Measurements from ENCODE around the gene SLC13A3.
"Not testable (repeated sequence)": the region's sequence is repeated elsewhere in the genome, so short reads cannot be mapped to it uniquely, and the experiment has no call there.

Gene SLC13A3

GRCh38 chr20:46689082-46689753, 38.0 kb upstream of the SLC13A3 start, which contains the start of gene TP53RK:
Gene TP53RK (minus strand): TSS chr20:46689444. CDS start chr20:46689414, 30 bp downstream.
- DNase-seq (ENCODE audit: low read depth in 1 of 2, low spot score in 1 of 2) = peak; percentile 98 to 100
- no peak for TF ChIP-seq JUND (IDR thresholded peaks at IDR 0.05; ENCODE audit: low read depth)
- in situ Hi-C loops (cut with HindIII; ENCODE audit: low pct_unique_long_range_greater_than_20kb, low sequenced_read_pairs) = no loop called here

DNA sequence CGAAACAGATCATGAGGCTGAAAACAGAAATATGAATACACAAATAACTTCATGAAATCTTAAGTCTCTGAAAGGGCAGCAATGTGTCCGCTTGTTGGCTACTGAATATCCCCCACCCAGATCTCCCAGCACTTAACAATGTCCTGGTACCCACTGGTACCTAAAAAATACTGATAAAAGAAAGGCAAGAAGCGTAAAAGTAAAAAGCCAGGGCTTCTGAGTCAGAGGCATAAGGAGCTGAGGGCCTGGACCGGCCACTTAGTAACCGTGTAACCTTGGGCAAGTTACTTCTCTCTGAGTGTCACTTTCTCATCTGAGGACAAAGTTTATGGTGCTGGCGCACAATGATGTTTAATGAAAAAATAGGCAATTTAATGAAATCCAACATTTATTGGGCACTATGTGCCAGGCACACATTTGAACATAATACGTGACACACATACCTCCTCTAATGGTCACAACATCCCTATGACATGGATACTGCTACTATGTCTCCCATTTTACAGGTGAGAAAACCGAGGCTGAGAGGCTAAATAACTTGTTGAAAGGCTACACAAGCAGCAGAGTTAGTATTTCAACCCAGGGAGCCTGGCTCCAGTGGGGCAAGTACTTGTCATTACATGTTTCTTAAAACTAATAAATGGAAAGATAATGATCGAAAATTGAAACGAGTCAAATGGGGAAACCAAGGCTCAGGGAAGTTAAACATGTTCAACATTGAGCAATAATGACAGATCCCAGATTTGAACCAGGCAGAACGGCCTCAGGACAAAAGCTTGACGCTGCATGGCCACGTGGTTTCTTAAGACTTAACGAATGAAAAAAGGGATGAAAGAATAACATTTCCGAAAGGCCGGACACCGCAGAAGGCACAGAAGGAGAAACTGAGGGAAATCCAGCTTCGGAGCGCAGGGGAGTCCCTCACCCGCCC, 37.2 kb upstream of the SLC13A3 start:
- TF ChIP-seq JUND (IDR thresholded peaks at IDR 0.05; ENCODE audit: low read depth) = no peak
- in situ Hi-C loops (cut with HindIII; ENCODE audit: low pct_unique_long_range_greater_than_20kb, low sequenced_read_pairs) = no loop called here
- DNase-seq (ENCODE audit: low read depth in 1 of 2, low spot score in 1 of 2) = peak; percentile 43 to 70

DNA sequence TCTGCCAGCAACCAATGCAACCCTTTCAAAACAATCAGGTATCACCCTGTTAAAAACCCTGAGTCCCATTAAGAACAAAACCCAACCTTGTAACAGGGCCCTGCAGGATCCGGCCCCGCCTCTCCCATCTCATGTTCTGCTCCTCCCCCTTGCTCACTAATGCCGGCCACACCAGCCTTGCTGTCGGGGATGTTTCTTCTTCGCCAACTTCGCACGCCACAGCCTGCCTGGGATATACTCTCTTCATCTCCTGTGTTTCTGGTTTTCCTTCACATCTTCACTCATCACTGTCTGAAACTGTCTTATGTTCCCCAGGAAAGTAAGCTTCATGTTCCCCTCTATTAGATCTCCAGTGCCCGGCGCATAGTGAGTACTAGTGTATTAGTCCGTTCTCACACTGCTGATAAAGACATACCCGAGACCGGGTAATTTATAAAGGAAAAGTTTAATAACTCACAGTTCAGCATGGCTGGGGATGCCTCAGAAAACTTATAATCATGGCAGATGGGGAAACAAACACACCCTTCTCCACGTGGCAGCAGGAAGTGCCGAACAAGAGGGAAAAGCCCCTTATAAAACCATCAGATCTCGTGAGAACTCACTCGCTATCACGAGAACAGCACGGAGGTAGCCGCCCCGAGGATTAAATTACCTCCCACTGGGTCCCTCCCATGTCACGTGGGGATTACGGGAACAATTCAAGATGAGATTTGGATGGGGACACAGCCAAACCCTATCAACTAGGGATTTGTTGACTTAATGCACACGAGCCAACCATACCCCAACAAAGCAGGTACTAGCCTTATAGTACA, 32.9 kb upstream of the SLC13A3 start:
- no peak for TF ChIP-seq JUND (IDR thresholded peaks at IDR 0.05; ENCODE audit: low read depth)
- in situ Hi-C loops (cut with HindIII; ENCODE audit: low pct_unique_long_range_greater_than_20kb, low sequenced_read_pairs) = no loop called here
- peak; percentile 72 to 86 for DNase-seq (ENCODE audit: low read depth in 1 of 2, low spot score in 1 of 2)

GRCh38 chr20:46683668-46683938, 32.3 kb upstream of the SLC13A3 start:
- in situ Hi-C loops (cut with HindIII; ENCODE audit: low pct_unique_long_range_greater_than_20kb, low sequenced_read_pairs) = no loop called here
- no peak for TF ChIP-seq JUND (IDR thresholded peaks at IDR 0.05; ENCODE audit: low read depth)
- DNase-seq (ENCODE audit: low read depth in 1 of 2, low spot score in 1 of 2) = no peak

GRCh38 chr20:46683011-46683667, 31.9 kb upstream of the SLC13A3 start:
- no peak for TF ChIP-seq JUND (IDR thresholded peaks at IDR 0.05; ENCODE audit: low read depth)
- no peak for DNase-seq (ENCODE audit: low read depth in 1 of 2, low spot score in 1 of 2)
- in situ Hi-C loops (cut with HindIII; ENCODE audit: low pct_unique_long_range_greater_than_20kb, low sequenced_read_pairs) = no loop called here

GRCh38 chr20:46682063-46682821, 31.0 kb upstream of the SLC13A3 start:
- in situ Hi-C loops (cut with HindIII; ENCODE audit: low pct_unique_long_range_greater_than_20kb, low sequenced_read_pairs) = no loop called here
- TF ChIP-seq JUND (IDR thresholded peaks at IDR 0.05; ENCODE audit: low read depth) = no peak
- peak in 1 of 2 experiments; percentile 20 for DNase-seq (ENCODE audit: low read depth in 1 of 2, low spot score in 1 of 2)

DNA sequence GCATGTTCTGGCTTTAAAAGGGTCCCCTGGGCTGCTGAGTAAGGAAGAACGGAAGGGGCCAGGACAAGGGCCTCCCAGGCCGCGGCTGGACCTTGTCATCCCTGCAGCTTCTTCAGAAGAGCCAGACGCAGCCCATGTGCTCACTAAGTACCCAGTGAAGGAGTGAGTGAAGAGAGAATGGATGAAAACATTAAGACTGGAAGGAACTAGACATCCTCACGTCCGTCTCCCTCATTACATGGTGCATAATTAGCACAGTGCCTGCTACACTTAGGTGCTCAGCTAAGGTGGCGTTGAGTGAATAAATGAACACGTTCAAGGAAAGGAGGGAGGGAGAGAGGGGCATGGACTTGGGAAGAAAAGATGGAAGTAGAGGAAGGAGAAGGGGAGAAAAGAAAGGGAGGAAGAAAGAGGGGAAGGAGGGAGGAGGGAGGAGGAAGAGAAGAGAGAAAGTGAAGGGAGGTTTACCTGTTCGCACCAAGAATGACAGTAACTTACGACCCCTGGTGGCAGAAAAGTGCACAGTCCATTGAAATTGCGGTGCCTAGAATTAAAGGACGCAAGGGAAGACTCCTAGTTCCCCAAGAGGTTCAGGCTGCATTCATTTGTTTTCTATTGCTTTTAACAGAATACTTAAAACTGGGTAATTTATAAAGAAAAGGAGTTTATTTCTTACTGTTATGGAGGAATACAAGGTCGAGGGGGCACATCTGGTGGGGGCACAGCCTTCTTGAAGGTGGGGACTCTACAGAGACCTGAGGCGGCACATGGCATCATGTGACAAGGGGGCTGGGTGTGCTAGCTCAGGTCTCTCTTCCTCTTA, 30.0 kb upstream of the SLC13A3 start:
- no peak for TF ChIP-seq JUND (IDR thresholded peaks at IDR 0.05; ENCODE audit: low read depth)
- in situ Hi-C loops (cut with HindIII; ENCODE audit: low pct_unique_long_range_greater_than_20kb, low sequenced_read_pairs) = no loop called here
- peak; percentile 54 to 88 for DNase-seq (ENCODE audit: low read depth in 1 of 2, low spot score in 1 of 2)

DNA sequence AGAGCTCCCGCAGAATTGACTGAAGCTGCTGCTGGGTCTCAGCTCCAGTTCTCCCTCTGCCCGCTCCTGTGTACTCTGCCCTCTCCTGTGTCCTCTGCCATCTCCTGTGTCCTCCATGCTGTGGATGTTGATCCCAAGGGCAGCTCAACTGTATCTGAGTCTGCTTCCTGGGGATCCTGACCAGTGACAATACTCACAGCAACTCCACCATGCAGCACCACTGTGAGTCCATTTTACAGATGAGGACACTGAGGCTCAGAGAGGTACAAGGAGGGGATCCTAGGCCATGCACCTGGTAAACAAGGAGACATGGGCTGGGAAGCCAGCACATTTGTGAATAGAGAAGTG, 29.4 kb upstream of the SLC13A3 start:
- DNase-seq (ENCODE audit: low read depth in 1 of 2, low spot score in 1 of 2) = no peak
- in situ Hi-C loops (cut with HindIII; ENCODE audit: low pct_unique_long_range_greater_than_20kb, low sequenced_read_pairs) = no loop called here
- no peak for TF ChIP-seq JUND (IDR thresholded peaks at IDR 0.05; ENCODE audit: low read depth)

DNA sequence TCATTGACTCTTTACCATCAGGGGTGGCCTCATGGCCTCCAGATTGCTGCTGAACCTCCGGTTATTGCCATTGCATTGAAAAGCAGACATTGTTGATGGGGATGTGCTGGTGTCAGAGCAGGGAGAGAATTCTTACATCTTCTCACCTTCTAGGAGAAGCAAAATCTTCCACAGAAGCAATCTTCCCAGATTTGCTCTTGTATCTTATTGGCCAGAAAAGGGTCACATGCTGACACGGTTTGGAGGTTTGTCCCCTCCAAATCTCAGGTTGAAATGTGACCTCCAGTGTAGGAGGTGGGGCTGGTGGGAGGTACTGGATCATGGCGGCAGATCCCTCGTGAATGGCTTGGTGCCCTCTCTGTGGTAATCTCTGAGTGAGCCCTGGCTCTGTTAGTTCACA, 27.3 kb upstream of the SLC13A3 start:
- in situ Hi-C loops (cut with HindIII; ENCODE audit: low pct_unique_long_range_greater_than_20kb, low sequenced_read_pairs) = no loop called here
- TF ChIP-seq JUND (IDR thresholded peaks at IDR 0.05; ENCODE audit: low read depth) = no peak
- DNase-seq (ENCODE audit: low read depth in 1 of 2, low spot score in 1 of 2) = no peak

- no peak for TF ChIP-seq JUND (IDR thresholded peaks at IDR 0.05; ENCODE audit: low read depth)
- in situ Hi-C loops (cut with HindIII; ENCODE audit: low pct_unique_long_range_greater_than_20kb, low sequenced_read_pairs) = no loop called here
- DNase-seq (ENCODE audit: low read depth in 1 of 2, low spot score in 1 of 2) = no peak
These were observed 26.3 kb upstream of the SLC13A3 start for GRCh38 chr20:46677608-46678007.

GRCh38 chr20:46676649-46677316, 25.5 kb upstream of the SLC13A3 start:
- in situ Hi-C loops (cut with HindIII; ENCODE audit: low pct_unique_long_range_greater_than_20kb, low sequenced_read_pairs); DNase-seq (ENCODE audit: low read depth in 1 of 2, low spot score in 1 of 2): not testable (repeated sequence)
